A549 (cell line): Measurements from ENCODE around the gene ST6GALNAC4.

ENCODE experiments used
- JUN ChIP-seq, 2 experiments: fragments of >200 bp; sonication (Bioruptor Twin); formaldehyde crosslinking; IDR thresholded peaks; 2 replicates in 1 of 2; 3 replicates in 1 of 2; pipeline ENCODE4 v1.6.1; 2016 to 2017
- MAFK ChIP-seq: fragments of 450-650 bp; IDR thresholded peaks from 2 replicates; pipeline ENCODE4 v1.6.1; 2014; ENCODE audit not compliant: partially characterized antibody
- TF ChIP-seq, protein P1 (sequence below): fragments of >200 bp; sonication (Bioruptor Twin); formaldehyde crosslinking; IDR thresholded peaks from 3 replicates; pipeline ENCODE4 v1.5.1; 2016

DNA sequence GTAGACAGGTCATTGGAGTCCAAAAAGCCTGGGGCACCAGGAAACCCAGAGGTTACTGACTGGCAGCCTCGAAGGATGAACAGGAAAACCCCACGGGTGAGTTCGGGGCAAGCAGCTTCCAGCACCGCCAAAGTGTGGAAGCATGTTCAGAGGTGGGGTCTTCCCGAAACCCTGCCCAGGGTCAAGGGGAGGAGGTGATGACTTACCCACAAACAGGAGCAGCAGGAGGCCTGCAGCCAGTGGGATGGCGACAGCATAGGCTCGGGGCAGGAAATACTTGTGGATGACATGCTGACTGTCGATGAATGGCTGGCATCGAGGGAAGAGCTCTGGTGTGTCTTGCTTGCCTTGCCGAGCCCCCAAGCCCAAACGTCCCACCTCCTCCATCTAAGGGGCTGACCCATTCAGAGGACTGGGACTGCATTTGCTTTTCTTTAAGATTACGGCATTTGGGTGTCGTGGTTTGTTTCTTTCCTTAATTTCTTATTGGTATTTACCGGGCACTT is 19.6 kb upstream of the ST6GALNAC4 start:
- TF ChIP-seq JUN (IDR thresholded peaks at IDR 0.05) (no peak), MAFK (no peak)
- TF ChIP-seq, protein P1, sequence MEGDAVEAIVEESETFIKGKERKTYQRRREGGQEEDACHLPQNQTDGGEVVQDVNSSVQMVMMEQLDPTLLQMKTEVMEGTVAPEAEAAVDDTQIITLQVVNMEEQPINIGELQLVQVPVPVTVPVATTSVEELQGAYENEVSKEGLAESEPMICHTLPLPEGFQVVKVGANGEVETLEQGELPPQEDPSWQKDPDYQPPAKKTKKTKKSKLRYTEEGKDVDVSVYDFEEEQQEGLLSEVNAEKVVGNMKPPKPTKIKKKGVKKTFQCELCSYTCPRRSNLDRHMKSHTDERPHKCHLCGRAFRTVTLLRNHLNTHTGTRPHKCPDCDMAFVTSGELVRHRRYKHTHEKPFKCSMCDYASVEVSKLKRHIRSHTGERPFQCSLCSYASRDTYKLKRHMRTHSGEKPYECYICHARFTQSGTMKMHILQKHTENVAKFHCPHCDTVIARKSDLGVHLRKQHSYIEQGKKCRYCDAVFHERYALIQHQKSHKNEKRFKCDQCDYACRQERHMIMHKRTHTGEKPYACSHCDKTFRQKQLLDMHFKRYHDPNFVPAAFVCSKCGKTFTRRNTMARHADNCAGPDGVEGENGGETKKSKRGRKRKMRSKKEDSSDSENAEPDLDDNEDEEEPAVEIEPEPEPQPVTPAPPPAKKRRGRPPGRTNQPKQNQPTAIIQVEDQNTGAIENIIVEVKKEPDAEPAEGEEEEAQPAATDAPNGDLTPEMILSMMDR = no peak
